ENCODE results near the gene MIEF1.

MIEF1 gene

DNA sequence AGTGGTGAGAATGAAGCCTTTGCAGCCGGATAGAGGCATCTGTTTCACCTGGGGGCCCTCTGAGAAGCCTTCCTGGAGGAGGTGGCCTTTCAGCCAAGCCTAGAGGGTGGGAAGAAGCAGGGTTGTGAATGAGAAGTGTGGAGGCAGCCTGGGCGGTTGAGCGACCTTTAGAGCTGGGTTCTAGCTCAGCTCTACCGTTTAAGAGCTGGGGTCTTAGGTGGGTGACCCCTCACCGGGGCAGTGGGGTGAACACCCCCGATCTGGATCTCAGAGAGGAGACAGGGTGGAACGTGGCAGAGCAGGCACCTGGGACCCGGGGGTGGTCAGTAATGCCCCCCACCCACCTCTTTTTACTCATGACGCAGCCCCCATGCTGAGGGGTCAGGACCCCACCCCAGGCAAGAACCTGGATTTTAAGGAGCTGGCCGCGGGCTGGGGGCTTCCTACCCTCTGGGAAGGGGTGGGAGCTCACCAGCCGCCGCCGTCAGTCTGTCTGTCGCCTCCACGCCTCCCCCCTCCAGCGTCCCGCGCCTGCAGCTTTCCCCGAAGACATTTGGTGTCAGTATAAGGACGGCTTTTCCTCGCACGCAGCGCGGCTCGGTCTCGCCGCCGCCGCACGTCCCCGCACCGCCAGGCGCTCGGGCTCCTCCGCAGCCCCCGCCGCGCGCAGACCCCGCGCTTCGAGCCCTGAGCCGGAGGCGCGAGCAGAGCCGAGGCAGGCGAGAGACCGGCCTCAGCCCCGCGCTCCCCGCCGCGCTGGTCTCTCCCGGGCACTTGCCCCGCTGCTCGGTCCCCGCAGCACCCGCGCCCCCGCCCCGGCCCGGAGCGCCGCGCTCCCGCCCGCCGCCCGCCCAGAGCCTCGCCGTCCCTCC, 55.1 kb downstream of the MIEF1 start:
- Histone ChIP-seq H3K27ac (replicated peaks) (no peak overlapping the region), H3K4me3 (replicated peaks; ENCODE audit: insufficient read depth, low read length) (no peak overlapping the region), H3K27me3 (ENCODE audit: insufficient read depth, poor library complexity, severe bottlenecking) (peaks cover 34% of the 10 kb centered on the region)
- TF ChIP-seq, protein P1, sequence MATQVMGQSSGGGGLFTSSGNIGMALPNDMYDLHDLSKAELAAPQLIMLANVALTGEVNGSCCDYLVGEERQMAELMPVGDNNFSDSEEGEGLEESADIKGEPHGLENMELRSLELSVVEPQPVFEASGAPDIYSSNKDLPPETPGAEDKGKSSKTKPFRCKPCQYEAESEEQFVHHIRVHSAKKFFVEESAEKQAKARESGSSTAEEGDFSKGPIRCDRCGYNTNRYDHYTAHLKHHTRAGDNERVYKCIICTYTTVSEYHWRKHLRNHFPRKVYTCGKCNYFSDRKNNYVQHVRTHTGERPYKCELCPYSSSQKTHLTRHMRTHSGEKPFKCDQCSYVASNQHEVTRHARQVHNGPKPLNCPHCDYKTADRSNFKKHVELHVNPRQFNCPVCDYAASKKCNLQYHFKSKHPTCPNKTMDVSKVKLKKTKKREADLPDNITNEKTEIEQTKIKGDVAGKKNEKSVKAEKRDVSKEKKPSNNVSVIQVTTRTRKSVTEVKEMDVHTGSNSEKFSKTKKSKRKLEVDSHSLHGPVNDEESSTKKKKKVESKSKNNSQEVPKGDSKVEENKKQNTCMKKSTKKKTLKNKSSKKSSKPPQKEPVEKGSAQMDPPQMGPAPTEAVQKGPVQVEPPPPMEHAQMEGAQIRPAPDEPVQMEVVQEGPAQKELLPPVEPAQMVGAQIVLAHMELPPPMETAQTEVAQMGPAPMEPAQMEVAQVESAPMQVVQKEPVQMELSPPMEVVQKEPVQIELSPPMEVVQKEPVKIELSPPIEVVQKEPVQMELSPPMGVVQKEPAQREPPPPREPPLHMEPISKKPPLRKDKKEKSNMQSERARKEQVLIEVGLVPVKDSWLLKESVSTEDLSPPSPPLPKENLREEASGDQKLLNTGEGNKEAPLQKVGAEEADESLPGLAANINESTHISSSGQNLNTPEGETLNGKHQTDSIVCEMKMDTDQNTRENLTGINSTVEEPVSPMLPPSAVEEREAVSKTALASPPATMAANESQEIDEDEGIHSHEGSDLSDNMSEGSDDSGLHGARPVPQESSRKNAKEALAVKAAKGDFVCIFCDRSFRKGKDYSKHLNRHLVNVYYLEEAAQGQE (IDR thresholded peaks at IDR 0.05; ENCODE audit: insufficient replicate concordance, low read depth): no peak
- DNase-seq (ENCODE audit: low read depth in 1 of 2, low spot score in 1 of 2): no peak

DNA sequence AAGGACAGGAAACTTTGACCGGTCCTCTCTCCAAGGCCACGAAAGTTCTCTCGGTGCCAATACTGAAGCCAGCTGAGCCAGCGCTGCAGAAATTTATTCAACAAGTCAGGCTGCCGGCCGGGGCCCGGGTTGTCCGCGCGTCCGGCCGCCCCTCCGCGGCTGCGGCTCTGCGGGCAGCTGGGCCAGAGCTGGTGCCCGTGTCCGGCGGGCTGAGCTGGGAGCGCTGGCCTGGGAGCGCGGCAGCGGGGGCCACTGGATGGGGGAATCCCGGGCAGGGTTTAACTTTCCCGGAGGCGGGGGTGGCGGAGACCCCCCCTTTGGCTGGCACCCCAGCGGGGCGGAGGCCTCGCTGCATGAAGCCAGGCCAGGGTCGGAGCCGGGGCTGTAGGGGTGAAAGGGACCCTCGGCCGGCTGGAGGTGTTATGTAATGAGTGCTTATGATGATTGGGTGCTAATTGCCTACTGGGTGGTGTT, 56.2 kb downstream of the MIEF1 start:
- TF ChIP-seq SPI1 (IDR thresholded peaks at IDR 0.05; ENCODE audit: borderline replicate concordance, low read depth): no peak
- Histone ChIP-seq H3K27ac (replicated peaks) (no peak overlapping the region), H3K27me3 (ENCODE audit: insufficient read depth, poor library complexity, severe bottlenecking) (peaks cover 35% of the 10 kb centered on the region), H3K4me3 (replicated peaks; ENCODE audit: insufficient read depth, low read length) (no peak overlapping the region)
- DNase-seq (ENCODE audit: low read depth in 1 of 2, low spot score in 1 of 2): no peak

DNA sequence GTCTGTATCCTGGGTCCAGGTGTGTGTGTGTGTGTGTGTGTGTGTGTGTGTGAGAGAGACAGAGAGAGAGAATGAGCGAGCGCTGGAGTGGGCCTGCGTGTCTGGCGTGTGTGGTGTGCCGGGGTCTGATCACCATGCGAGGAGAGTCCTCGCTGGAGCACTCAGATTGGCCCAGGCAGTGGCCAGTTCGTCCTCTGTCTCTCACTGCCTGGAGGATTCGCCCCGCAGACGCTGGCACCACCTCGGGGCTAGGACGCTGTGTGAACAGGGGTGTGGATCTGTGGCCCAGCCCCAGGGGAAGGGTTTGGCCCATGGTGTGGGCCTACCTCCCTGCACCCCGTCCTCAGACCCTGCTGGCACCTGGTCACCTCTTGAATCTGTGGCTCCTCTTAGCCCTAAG, 56.9 kb downstream of the MIEF1 start:
- no peak for DNase-seq (ENCODE audit: low read depth in 1 of 2, low spot score in 1 of 2)
- no peak for TF ChIP-seq CTCF (IDR thresholded peaks at IDR 0.05; ENCODE audit: insufficient read depth, low read length)
- no peak for TF ChIP-seq POLR2AphosphoS5 (IDR thresholded peaks at IDR 0.05; ENCODE audit: low read depth)
- TF ChIP-seq, protein P1 (IDR thresholded peaks at IDR 0.05; ENCODE audit: insufficient replicate concordance, low read depth): no peak
- no peak for TF ChIP-seq GABPA (IDR thresholded peaks at IDR 0.05; ENCODE audit: low read depth)
- TF ChIP-seq SPI1 (IDR thresholded peaks at IDR 0.05; ENCODE audit: borderline replicate concordance, low read depth): no peak
- H3K27ac ChIP-seq (replicated peaks): no peak overlapping the region
- H3K4me3 ChIP-seq (replicated peaks; ENCODE audit: insufficient read depth, low read length): no peak overlapping the region
- peaks cover 35% of the 10 kb centered on the region for H3K27me3 ChIP-seq (ENCODE audit: insufficient read depth, poor library complexity, severe bottlenecking)

- no peak overlapping the region for H3K27ac ChIP-seq (replicated peaks)
- TF ChIP-seq POLR2AphosphoS5 (IDR thresholded peaks at IDR 0.05; ENCODE audit: low read depth) (no peak), CTCF (IDR thresholded peaks at IDR 0.05; ENCODE audit: insufficient read depth, low read length) (peak; percentile 11)
- no peak overlapping the region for H3K4me3 ChIP-seq (replicated peaks; ENCODE audit: insufficient read depth, low read length)
- H3K27me3 ChIP-seq (ENCODE audit: insufficient read depth, poor library complexity, severe bottlenecking): peaks cover 35% of the 10 kb centered on the region
- DNase-seq (ENCODE audit: low read depth in 1 of 2, low spot score in 1 of 2): no peak
Observed at GRCh38 chr22:39559456-39560105, 57.5 kb downstream of the MIEF1 start.

Data from HL-60 (cell line).